Measurements from ENCODE around the gene NBEA.

The NBEA gene

DNA sequence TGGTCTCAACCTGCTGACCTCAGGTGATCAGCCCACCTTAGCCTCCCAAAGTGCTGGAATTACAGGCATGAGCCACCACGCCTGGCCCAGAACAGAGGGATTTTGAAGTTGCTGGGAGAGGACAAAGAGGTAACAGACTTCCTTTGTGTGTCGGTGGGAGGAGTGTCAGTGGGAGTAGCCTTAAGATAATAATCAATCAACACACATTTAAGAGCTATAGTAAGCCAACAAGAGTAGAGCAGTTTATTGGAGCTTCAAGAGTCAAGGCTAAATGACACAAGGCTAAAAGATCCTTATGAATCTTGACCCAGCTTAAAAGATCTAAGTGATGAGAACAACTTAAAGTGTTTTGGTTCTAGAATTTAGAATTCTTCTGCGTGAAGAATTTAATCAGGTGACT, 47.3 kb upstream of the NBEA start (continued):
- TF ChIP-seq, protein P1, sequence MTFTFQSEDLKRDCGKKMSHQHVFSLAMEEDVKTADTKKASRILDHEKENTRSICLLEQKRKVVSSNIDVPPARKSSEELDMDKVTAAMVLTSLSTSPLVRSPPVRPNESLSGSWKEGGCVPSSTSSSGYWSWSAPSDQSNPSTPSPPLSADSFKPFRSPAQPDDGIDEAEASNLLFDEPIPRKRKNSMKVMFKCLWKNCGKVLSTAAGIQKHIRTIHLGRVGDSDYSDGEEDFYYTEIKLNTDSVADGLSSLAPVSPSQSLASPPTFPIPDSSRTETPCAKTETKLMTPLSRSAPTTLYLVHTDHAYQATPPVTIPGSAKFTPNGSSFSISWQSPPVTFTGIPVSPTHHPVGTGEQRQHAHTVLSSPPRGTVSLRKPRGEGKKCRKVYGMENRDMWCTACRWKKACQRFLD (tag by site-specific recombination; IDR thresholded peaks at IDR 0.05): no peak
- no peak for TF ChIP-seq ZNF366 (tag by site-specific recombination; conservative IDR thresholded peaks at IDR 0.05)
- TF ChIP-seq ZNF292 (tag by site-specific recombination; IDR thresholded peaks at IDR 0.05; ENCODE audit: borderline replicate concordance, low read depth): no peak
- TF ChIP-seq ZBTB8A (tag by site-specific recombination; IDR thresholded peaks at IDR 0.05): no peak
- TF ChIP-seq ZNF335 (tag by site-specific recombination; conservative IDR thresholded peaks at IDR 0.05): no peak
- no peak for TF ChIP-seq ZNF670 (tag by site-specific recombination; IDR thresholded peaks at IDR 0.05; ENCODE audit: low read depth)
- TF ChIP-seq ZNF266 (tag by site-specific recombination; IDR thresholded peaks at IDR 0.05; ENCODE audit: low read depth): no peak
- no peak for TF ChIP-seq ZNF555 (tag by site-specific recombination; conservative IDR thresholded peaks at IDR 0.05)
- no peak for TF ChIP-seq OSR2 (tag by site-specific recombination; IDR thresholded peaks at IDR 0.05)

DNA sequence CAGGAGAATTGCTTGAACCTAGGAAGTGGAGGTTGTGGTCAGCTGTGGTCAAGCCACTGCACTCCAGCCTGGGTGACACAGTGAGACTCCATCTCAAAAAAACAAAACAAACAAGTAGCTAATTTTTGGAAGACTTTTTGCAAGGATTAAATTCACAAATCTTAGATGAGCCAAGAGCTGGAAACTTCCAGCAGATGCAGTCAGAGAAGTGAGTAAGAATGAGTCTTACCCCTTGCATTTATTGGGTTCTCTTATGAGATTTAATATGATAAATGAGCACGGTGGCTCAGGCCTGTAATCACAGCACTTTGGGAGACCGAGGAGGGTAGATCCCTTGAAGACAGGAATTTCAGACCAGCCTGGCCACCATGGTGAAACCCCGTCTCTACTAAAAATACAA, 44.9 kb upstream of the NBEA start:
- H3K36me3 ChIP-seq (ENCODE audit: control insufficient read depth in 2 of 2, insufficient read depth in 1 of 2, low read length in 2 of 2): no peaks in the 10 kb centered on the region
- no peaks in the 10 kb centered on the region for H3K9me3 ChIP-seq (ENCODE audit: control insufficient read depth, insufficient read depth, low read depth, low read length)
- ChIA-PET POLR2A (no interaction called here), CTCF (interaction anchor here (0.6 kb wide), 1 partner anchor 151 kb away, joined by 3 read pairs; no protein-coding TSS in a partner anchor)
- TF ChIP-seq BCL11B (tag by site-specific recombination; IDR thresholded peaks at IDR 0.05; ENCODE audit: low read depth) (no peak), ZNF404 (tag by site-specific recombination; IDR thresholded peaks at IDR 0.05) (no peak), BCL11A (tag by site-specific recombination; IDR thresholded peaks at IDR 0.05; ENCODE audit: low read depth) (no peak), ZNF629 (tag by site-specific recombination; IDR thresholded peaks at IDR 0.05) (no peak), KLF1 (tag by site-specific recombination; IDR thresholded peaks at IDR 0.05) (no peak), ZNF558 (tag by site-specific recombination; IDR thresholded peaks at IDR 0.05) (no peak), ZIC2 (tag by site-specific recombination; IDR thresholded peaks at IDR 0.05) (no peak), ZNF654 (tag by site-specific recombination; IDR thresholded peaks at IDR 0.05; ENCODE audit: low read depth) (no peak), ZNF514 (tag by site-specific recombination; IDR thresholded peaks at IDR 0.05) (no peak), RBAK (tag by site-specific recombination; IDR thresholded peaks at IDR 0.05) (no peak), ZNF350 (tag by site-specific recombination; IDR thresholded peaks at IDR 0.05) (no peak), ZNF184 (tag by site-specific recombination; IDR thresholded peaks at IDR 0.05) (no peak), ZNF394 (tag by site-specific recombination; IDR thresholded peaks at IDR 0.05; ENCODE audit: borderline replicate concordance) (no peak), GLIS1 (tag by site-specific recombination; IDR thresholded peaks at IDR 0.05) (no peak), ZFP37 (tag by site-specific recombination; IDR thresholded peaks at IDR 0.05) (no peak), SALL2 (tag by site-specific recombination; IDR thresholded peaks at IDR 0.05; ENCODE audit: borderline replicate concordance) (no peak)
- TF ChIP-seq, protein P2, sequence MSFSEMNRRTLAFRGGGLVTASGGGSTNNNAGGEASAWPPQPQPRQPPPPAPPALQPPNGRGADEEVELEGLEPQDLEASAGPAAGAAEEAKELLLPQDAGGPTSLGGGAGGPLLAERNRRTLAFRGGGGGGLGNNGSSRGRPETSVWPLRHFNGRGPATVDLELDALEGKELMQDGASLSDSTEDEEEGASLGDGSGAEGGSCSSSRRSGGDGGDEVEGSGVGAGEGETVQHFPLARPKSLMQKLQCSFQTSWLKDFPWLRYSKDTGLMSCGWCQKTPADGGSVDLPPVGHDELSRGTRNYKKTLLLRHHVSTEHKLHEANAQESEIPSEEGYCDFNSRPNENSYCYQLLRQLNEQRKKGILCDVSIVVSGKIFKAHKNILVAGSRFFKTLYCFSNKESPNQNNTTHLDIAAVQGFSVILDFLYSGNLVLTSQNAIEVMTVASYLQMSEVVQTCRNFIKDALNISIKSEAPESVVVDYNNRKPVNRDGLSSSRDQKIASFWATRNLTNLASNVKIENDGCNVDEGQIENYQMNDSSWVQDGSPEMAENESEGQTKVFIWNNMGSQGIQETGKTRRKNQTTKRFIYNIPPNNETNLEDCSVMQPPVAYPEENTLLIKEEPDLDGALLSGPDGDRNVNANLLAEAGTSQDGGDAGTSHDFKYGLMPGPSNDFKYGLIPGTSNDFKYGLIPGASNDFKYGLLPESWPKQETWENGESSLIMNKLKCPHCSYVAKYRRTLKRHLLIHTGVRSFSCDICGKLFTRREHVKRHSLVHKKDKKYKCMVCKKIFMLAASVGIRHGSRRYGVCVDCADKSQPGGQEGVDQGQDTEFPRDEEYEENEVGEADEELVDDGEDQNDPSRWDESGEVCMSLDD (tag by site-specific recombination; IDR thresholded peaks at IDR 0.05): no peak
- TF ChIP-seq, protein P3, sequence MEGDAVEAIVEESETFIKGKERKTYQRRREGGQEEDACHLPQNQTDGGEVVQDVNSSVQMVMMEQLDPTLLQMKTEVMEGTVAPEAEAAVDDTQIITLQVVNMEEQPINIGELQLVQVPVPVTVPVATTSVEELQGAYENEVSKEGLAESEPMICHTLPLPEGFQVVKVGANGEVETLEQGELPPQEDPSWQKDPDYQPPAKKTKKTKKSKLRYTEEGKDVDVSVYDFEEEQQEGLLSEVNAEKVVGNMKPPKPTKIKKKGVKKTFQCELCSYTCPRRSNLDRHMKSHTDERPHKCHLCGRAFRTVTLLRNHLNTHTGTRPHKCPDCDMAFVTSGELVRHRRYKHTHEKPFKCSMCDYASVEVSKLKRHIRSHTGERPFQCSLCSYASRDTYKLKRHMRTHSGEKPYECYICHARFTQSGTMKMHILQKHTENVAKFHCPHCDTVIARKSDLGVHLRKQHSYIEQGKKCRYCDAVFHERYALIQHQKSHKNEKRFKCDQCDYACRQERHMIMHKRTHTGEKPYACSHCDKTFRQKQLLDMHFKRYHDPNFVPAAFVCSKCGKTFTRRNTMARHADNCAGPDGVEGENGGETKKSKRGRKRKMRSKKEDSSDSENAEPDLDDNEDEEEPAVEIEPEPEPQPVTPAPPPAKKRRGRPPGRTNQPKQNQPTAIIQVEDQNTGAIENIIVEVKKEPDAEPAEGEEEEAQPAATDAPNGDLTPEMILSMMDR (tag by site-specific recombination; IDR thresholded peaks at IDR 0.05): no peak
- no peaks in the 10 kb centered on the region for H3K4me1 ChIP-seq (ENCODE audit: control insufficient read depth, insufficient read depth, low read length)
- no peak overlapping the region for H3K27ac ChIP-seq (ENCODE audit: extremely low read depth, low read depth, low read length)
- H3K4me3 ChIP-seq (ENCODE audit: low read depth, low read length): no peak overlapping the region
